NB4 (cell line): ENCODE measurements around the gene RPAP3.

Source experiments
- DNase-seq: peaks from one replicate; pipeline ENCODE4 v3.0.0; 2010; ENCODE audit warnings: low read depth
- H3K4me3 ChIP-seq: one replicate; pipeline ENCODE4 v1.5.1; 2011; ENCODE audit warnings: mild to moderate bottlenecking, low read depth, low read length, moderate library complexity
- CTCF ChIP-seq: IDR thresholded peaks from one replicate; pipeline ENCODE4 v1.5.1; 2012; ENCODE audit warnings: low read depth, low read length
- MAX ChIP-seq: IDR thresholded peaks from 2 replicates; pipeline ENCODE4 v1.6.1; 2011; ENCODE audit warnings: low read depth, low read length
- MYC ChIP-seq: IDR thresholded peaks from 2 replicates; pipeline ENCODE4 v1.6.1; 2011; ENCODE audit warnings: low read depth, low read length
- POLR2A ChIP-seq: IDR thresholded peaks from 2 replicates; pipeline ENCODE4 v1.6.1; 2011; ENCODE audit warnings: mild to moderate bottlenecking; ENCODE audit not compliant: insufficient read length; ENCODE audit errors: extremely low read depth

The RPAP3 gene

GRCh38 chr12:47744778-47745436, 39.1 kb upstream of the RPAP3 start:
- H3K4me3 ChIP-seq, result no peak overlapping the region
- no peak for DNase-seq
- TF ChIP-seq POLR2A (no peak), CTCF (no peak), MYC (no peak), MAX (no peak)

- TF ChIP-seq CTCF, result peak; percentile 42
- TF ChIP-seq POLR2A, result no peak
- 0 out of 2 replicates have a peak, but pooled peaks have one; percentile 29 for TF ChIP-seq MAX
- peak; percentile 34; the same call in 1 of the 2 replicates for TF ChIP-seq MYC
- no peak for DNase-seq
- no peak overlapping the region for H3K4me3 ChIP-seq
These were observed 38.3 kb upstream of the RPAP3 start for GRCh38 chr12:47744005-47744651.

DNA sequence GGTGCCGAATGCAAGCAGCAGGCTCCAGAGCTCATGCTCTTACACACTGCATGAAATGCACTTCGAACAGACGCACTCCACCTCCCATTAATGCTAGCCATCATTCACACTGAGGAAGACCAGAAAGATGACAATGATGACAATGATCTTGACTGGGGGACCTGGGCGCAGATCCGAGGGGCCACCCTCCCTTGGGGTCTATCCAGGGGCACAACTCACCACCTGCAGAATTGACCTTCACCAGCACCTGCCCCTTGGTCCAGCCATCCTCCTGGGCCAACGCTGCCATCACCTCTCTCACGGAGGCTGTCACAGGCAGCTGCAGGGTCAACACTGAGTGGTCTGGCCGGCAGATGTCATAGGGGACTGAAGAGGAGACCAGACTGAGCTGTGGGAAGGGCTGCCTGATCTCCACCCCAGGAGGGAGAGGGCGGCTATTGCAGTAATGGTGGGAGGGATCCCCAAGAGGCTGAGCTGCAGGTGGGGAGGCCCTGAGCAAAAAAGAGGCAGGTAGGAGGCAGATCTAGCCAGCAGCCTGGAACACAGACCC, 37.6 kb upstream of the RPAP3 start:
- H3K4me3 ChIP-seq, result no peak overlapping the region
- DNase-seq, result no peak
- TF ChIP-seq MYC (no peak), POLR2A (no peak), MAX (no peak)

- DNase-seq, result peak; percentile 69
These were observed 36.5 kb upstream of the RPAP3 start for GRCh38 chr12:47742253-47742825.

GRCh38 chr12:47741340-47741703, 35.5 kb upstream of the RPAP3 start:
- peak; percentile 65 for DNase-seq
- TF ChIP-seq POLR2A (no peak), MAX (0 out of 2 replicates have a peak, but pooled peaks have one; percentile 5)
- no peak overlapping the region for H3K4me3 ChIP-seq

More at GRCh38 chr12:47742253-47742825, 36.5 kb upstream of the RPAP3 start:
- H3K4me3 ChIP-seq, result no peak overlapping the region
- peak; percentile 96 for TF ChIP-seq CTCF
- TF ChIP-seq MAX, result peak; percentile 74
- TF ChIP-seq POLR2A, result no peak
- peak; percentile 43; the same call in 1 of the 2 replicates for TF ChIP-seq MYC

GRCh38 chr12:47740606-47741339, 34.9 kb upstream of the RPAP3 start:
- TF ChIP-seq POLR2A (no peak), MYC (no peak), MAX (no peak), CTCF (no peak)
- no peak overlapping the region for H3K4me3 ChIP-seq
- DNase-seq, result no peak
